Esophagus muscularis mucosa (tissue), 4 donors: ENCODE measurements around the gene B3GALNT2. TPM values are rescaled to one million over a fixed set of nuclear protein-coding genes. Genes with fewer than 3 reads are reported as not detected.

Source experiments
- DNase-seq: peaks from one replicate; pipeline ENCODE4 v3.0.0-alpha.2; 2017; ENCODE audit errors: extremely low spot score
- H3K27ac ChIP-seq, 4 donors: fragments of 200-600 bp; sonication (generic); replicated peaks in 1 of 4; 1 replicate in 3 of 4; 2 replicates in 1 of 4; pipeline ENCODE4 v1.5.1; 2016 to 2019; ENCODE audit warnings: mild to moderate bottlenecking in 1 of 4
- H3K27me3 ChIP-seq, 4 donors: fragments of 200-600 bp; sonication (generic); one replicate each; pipeline versions ENCODE4 v1.5.1 to v1.6.0; 2016 to 2019
- H3K36me3 ChIP-seq, 4 donors: fragments of 200-600 bp; sonication (generic); one replicate each; pipeline ENCODE4 v1.5.1; 2016 to 2019
- H3K4me1 ChIP-seq, 4 donors: fragments of 200-600 bp; sonication (generic); one replicate each; pipeline ENCODE4 v1.5.1; 2016 to 2019
- H3K4me3 ChIP-seq, 4 donors: fragments of 200-600 bp; sonication (generic); 1 replicate in 2 of 4; 2 replicates in 2 of 4; pipeline ENCODE4 v1.5.1; 2016 to 2019; ENCODE audit warnings: mild to moderate bottlenecking in 4 of 4, moderate library complexity in 1 of 4
- H3K9me3 ChIP-seq, 4 donors: fragments of 200-600 bp; sonication (generic); 1 replicate in 3 of 4; 2 replicates in 1 of 4; pipeline ENCODE4 v1.5.1; 2016 to 2019
- CTCF ChIP-seq, 3 experiments: fragments of 200-600 bp in 2 of 3; fragments of 450-650 bp in 1 of 3; sonication (generic) in 2 of 3; IDR thresholded peaks; one replicate each; pipeline ENCODE4 v1.5.1; 2017 to 2019; ENCODE audit warnings: antibody characterized with exemption in 3 of 3, mild to moderate bottlenecking in 2 of 3, moderate library complexity in 1 of 3
- EP300 ChIP-seq: sonication (generic); formaldehyde crosslinking; IDR thresholded peaks from one replicate; pipeline ENCODE4 v1.6.1; 2017; ENCODE audit warnings: antibody characterized with exemption
- POLR2A ChIP-seq: fragments of 450-650 bp; IDR thresholded peaks from one replicate; pipeline ENCODE4 v1.6.1; 2017; ENCODE audit warnings: antibody characterized with exemption, moderate library complexity, mild to moderate bottlenecking, low read depth
- POLR2AphosphoS5 ChIP-seq, 2 donors: sonication (generic); formaldehyde crosslinking; IDR thresholded peaks; one replicate each; pipeline ENCODE4 v1.6.1; 2017; ENCODE audit warnings: antibody characterized with exemption in 2 of 2
- WGBS: methylation state at CpG from one replicate; pipeline ENCODE4 v1.1.5; 2018; 5-methylcytosine and 5-hydroxymethylcytosine counted together
- intact Hi-C: fragments of 100-400 bp; cut with DNase I; formaldehyde crosslinking; loops from one replicate; pipeline ENCODE4 v1.15.1; 2023
- total RNA-seq, 4 donors: library from RNA; depleted of rRNA; stranded (reverse); fragments of >200 nt; gene quantifications; one replicate each; pipeline versions ENCODE4 v1.1.0 to v1.2.1, GENCODE V29; 2016

The B3GALNT2 gene
- total RNA-seq, 4 donors from 2014 or later, result 49.0 to 68.4 (median 55.5) TPM

- Histone ChIP-seq H3K4me3 (no peak overlapping the region), H3K36me3 (no peaks in the 10 kb centered on the region), H3K27ac (no peak overlapping the region), H3K9me3 (no peaks in the 10 kb centered on the region), H3K4me1 (peaks cover 0 to 6% (median 6%) of the 10 kb centered on the region in 4 donors), H3K27me3 (no peaks in the 10 kb centered on the region)
- DNase-seq, result no peak
- 77% methylated on average over 7 of the region's 7 CpGs for WGBS
- intact Hi-C loops, result no loop called here
- TF ChIP-seq POLR2A, result no peak
- no peak for TF ChIP-seq CTCF (IDR thresholded peaks at IDR 0.05)
- TF ChIP-seq POLR2AphosphoS5 (IDR thresholded peaks at IDR 0.05), result no peak
These were observed 95.0 kb downstream of the B3GALNT2 start for GRCh38 chr1:235409042-235409820.

GRCh38 chr1:235408503-235408960 is 95.7 kb downstream of the B3GALNT2 start:
- 74% methylated on average over 3 of the region's 3 CpGs for WGBS
- no peak overlapping the region for H3K4me3 ChIP-seq
- no peaks in the 10 kb centered on the region for H3K9me3 ChIP-seq
- H3K36me3 ChIP-seq, result no peaks in the 10 kb centered on the region
- H3K27me3 ChIP-seq, result no peaks in the 10 kb centered on the region
- intact Hi-C loops, result no loop called here
- DNase-seq, result no peak
- no peak for TF ChIP-seq CTCF (IDR thresholded peaks at IDR 0.05)
- no peak for TF ChIP-seq EP300
- TF ChIP-seq POLR2A, result no peak
- TF ChIP-seq POLR2AphosphoS5 (IDR thresholded peaks at IDR 0.05), result no peak
- peaks cover 0 to 6% (median 6%) of the 10 kb centered on the region in 4 donors for H3K4me1 ChIP-seq
- H3K27ac ChIP-seq, result no peak overlapping the region

- peaks cover 0 to 8% (median 2%) of the 10 kb centered on the region in 4 donors for H3K36me3 ChIP-seq
- H3K27ac ChIP-seq, result no peak overlapping the region
- no peak for DNase-seq
- no peaks in the 10 kb centered on the region for H3K27me3 ChIP-seq
- no peak overlapping the region for H3K4me3 ChIP-seq
- H3K4me1 ChIP-seq, result peaks cover 0 to 6% (median 6%) of the 10 kb centered on the region in 4 donors
- 84% methylated on average over 5 of the region's 5 CpGs for WGBS
- no peak for TF ChIP-seq CTCF (IDR thresholded peaks at IDR 0.05)
- no peak for TF ChIP-seq POLR2A
- no peak for TF ChIP-seq EP300
- TF ChIP-seq POLR2AphosphoS5 (IDR thresholded peaks at IDR 0.05), result no peak
- no peaks in the 10 kb centered on the region for H3K9me3 ChIP-seq
- intact Hi-C loops, result no loop called here
These were observed 96.8 kb downstream of the B3GALNT2 start for GRCh38 chr1:235407419-235407818.

GRCh38 chr1:235404190-235404589 is 100.1 kb downstream of the B3GALNT2 start:
- Histone ChIP-seq H3K4me3 (no peak overlapping the region), H3K4me1 (peaks cover 0 to 3% (median 1%) of the 10 kb centered on the region in 4 donors), H3K9me3 (no peaks in the 10 kb centered on the region), H3K36me3 (peaks cover 0 to 13% (median 4%) of the 10 kb centered on the region in 4 donors), H3K27me3 (no peaks in the 10 kb centered on the region), H3K27ac (no peak overlapping the region)
- no peak for TF ChIP-seq POLR2AphosphoS5 (IDR thresholded peaks at IDR 0.05)
- TF ChIP-seq POLR2A, result no peak
- TF ChIP-seq CTCF (IDR thresholded peaks at IDR 0.05), result no peak
- no peak for TF ChIP-seq EP300
- 96% methylated on average over 5 of the region's 5 CpGs for WGBS
- no peak for DNase-seq
- intact Hi-C loops, result no loop called here
